Muscle layer of colon (tissue), 2 donors: ENCODE results near the gene ALKBH8.
A peak's percentile ranks its signal among the peaks of the same experiment; 100 is the strongest.
"Not testable (repeated sequence)": the region's sequence is repeated elsewhere in the genome, so short reads cannot be mapped to it uniquely, and the experiment has no call there.

Experiments
- H3K27ac ChIP-seq: one replicate; pipeline ENCODE4 v1.7.0; 2013; ENCODE audit warnings: low read depth, mild to moderate bottlenecking, low read length, moderate library complexity
- H3K27me3 ChIP-seq, 2 donors: one replicate each; pipeline ENCODE4 v1.7.0; 2013; ENCODE audit warnings: low read length in 2 of 2, mild to moderate bottlenecking in 2 of 2; ENCODE audit not compliant: insufficient read depth in 2 of 2, control insufficient read depth in 1 of 2
- H3K36me3 ChIP-seq: one replicate; pipeline ENCODE4 v1.7.0; 2013; ENCODE audit warnings: mild to moderate bottlenecking, low read length; ENCODE audit not compliant: insufficient read depth
- H3K4me1 ChIP-seq: one replicate; pipeline ENCODE4 v1.7.0; 2013; ENCODE audit warnings: mild to moderate bottlenecking, low read length; ENCODE audit not compliant: insufficient read depth
- H3K4me3 ChIP-seq, 2 donors: one replicate each; pipeline ENCODE4 v1.7.0; 2013; ENCODE audit warnings: low read length in 2 of 2, low read depth in 1 of 2, mild to moderate bottlenecking in 1 of 2, moderate library complexity in 1 of 2
- H3K9ac ChIP-seq: one replicate; pipeline ENCODE4 v1.7.0; 2013; ENCODE audit warnings: low read length
- H3K9me3 ChIP-seq: one replicate; pipeline ENCODE4 v1.7.0; 2013; ENCODE audit warnings: mild to moderate bottlenecking, low read length
- donor health status: abdominal sarcoma.
- donor health status: Adenocarcinoma of cecum.

The ALKBH8 gene

DNA sequence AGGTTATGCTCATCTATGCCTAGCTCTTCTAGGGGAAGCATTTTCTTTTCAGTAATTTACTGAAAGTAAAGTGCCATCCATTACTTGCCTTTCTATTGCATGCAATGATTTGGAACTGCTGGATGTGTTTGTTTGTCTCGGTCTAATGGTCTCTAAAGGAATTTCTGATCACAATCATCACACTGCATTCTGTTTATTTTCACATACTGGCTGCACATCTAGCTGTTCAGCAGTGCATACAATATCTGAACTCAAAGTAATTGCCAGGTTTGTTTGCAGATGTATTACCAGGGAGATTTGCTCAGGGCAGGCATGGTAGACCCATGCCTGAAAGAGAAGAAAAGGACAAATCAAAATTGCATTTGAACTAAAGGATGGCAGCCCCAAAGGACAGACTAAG is 71.5 kb downstream of the ALKBH8 start:
- no peaks in the 10 kb centered on the region for H3K36me3 ChIP-seq
- no peaks in the 10 kb centered on the region for H3K9me3 ChIP-seq
- no peak overlapping the region for H3K4me3 ChIP-seq
- H3K27me3 ChIP-seq: no peaks in the 10 kb centered on the region
- no peak overlapping the region for H3K9ac ChIP-seq
- H3K27ac ChIP-seq: no peak overlapping the region
- H3K4me1 ChIP-seq: no peaks in the 10 kb centered on the region

DNA sequence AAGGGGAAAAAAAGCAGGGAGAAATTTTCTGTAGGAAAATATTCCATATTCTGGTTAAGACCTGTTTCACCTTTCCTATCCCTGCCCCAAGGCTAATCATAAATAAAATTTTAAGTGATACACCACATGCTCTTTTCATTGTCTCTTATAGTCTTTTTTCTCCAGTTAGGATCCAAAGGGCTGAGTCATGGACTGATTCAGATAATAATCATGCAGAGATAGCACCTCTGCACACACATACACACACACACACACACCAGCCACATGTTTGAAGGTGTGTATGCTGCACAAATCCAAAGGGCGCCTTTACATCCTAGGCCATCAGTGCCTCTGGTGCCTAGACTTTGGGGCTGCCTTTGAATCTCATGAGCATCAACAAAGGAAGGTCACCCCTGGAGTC is 72.4 kb downstream of the ALKBH8 start:
- Histone ChIP-seq H3K27ac (no peak overlapping the region), H3K9me3 (no peaks in the 10 kb centered on the region), H3K9ac (no peak overlapping the region), H3K4me1 (no peaks in the 10 kb centered on the region), H3K27me3 (no peaks in the 10 kb centered on the region), H3K36me3 (no peaks in the 10 kb centered on the region), H3K4me3 (no peak overlapping the region)

DNA sequence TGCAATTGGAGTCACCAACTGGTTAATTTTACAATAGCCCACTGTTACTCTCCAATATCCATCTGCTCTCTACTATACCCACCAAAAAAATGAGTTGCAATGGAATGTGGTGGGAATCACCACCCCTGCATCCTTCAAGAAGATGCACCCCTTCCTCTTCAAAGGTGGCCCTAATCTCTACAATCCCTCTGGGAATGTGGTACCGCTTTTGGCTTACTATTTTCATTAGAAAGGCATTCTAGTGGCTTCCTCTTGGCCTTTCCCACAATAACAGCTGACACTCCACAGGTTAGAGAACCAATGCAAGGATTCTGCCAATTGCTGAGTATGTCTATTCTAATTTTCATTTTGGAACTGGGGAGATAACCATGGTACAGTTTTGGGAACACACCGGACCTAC is 74.7 kb downstream of the ALKBH8 start:
- Histone ChIP-seq H3K27me3 (no peaks in the 10 kb centered on the region), H3K9ac (no peak overlapping the region), H3K27ac (no peak overlapping the region), H3K9me3 (no peaks in the 10 kb centered on the region), H3K4me1 (no peaks in the 10 kb centered on the region), H3K36me3 (no peaks in the 10 kb centered on the region), H3K4me3 (no peak overlapping the region)

DNA sequence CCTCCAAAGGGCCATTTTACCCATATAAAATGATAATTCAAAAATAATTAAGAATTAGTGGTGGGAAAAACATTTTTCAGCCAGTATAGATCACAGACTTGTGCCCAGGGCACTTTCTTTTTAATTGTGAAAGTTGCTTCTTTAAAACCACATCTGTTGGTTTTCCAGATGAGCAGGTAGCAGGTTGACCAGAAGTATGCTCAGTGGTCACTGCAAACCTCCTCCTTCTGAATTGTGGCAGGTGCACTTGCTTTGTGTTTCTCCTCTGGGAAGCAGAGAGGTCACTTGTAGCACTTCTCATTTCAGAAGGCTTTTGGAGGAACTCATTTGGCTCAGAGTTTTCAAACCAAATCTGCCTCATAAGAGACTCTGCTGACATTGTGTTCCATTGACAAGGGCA is 83.3 kb downstream of the ALKBH8 start:
- Histone ChIP-seq H3K9ac (no peak overlapping the region), H3K9me3 (no peaks in the 10 kb centered on the region), H3K27ac (no peak overlapping the region), H3K4me3 (no peak overlapping the region), H3K36me3 (no peaks in the 10 kb centered on the region), H3K27me3 (no peaks in the 10 kb centered on the region), H3K4me1 (no peaks in the 10 kb centered on the region)

DNA sequence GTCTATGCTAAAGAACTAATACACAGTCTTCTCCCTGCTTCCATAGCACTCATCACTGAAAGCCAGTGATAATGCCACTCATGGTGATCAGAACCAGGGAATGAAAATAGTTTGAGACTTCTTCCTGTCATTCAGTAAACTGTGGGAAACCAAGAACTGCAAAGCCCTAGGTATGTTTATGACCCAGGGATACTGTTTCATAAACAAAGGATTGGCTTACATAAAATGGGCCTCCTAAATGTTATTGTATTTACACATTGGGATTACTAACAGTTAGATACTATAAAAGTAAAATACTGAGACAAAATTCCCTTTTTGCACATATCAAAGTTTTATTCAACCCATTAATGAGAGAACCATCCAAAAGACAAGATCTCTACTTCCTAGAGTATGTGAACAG is 86.6 kb downstream of the ALKBH8 start:
- Histone ChIP-seq H3K9ac (no peak overlapping the region), H3K4me1 (no peaks in the 10 kb centered on the region), H3K27me3 (no peaks in the 10 kb centered on the region), H3K36me3 (no peaks in the 10 kb centered on the region), H3K4me3 (no peak overlapping the region), H3K27ac (no peak overlapping the region), H3K9me3 (no peaks in the 10 kb centered on the region)

DNA sequence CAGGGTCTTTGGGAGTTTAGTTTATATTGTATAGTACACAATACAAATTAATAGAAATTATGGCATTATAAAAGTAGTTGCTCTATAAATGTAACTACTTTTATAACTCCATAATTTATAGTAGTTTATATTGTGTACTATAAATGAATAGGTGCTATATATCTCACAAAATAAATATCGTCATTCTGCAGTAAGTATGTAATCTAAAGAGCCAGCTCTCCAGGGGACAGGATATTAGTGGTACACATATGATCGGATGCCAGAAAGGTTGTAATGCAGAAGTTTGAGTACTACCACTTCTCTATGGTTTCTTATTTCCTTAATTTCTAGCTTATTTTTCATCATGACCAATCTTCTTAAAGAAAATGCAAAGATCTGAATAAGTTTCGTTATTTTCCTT is 87.7 kb downstream of the ALKBH8 start:
- Histone ChIP-seq H3K4me3 (no peak overlapping the region), H3K9me3 (no peaks in the 10 kb centered on the region), H3K9ac (no peak overlapping the region), H3K27ac (no peak overlapping the region), H3K4me1 (no peaks in the 10 kb centered on the region), H3K36me3 (no peaks in the 10 kb centered on the region), H3K27me3 (no peaks in the 10 kb centered on the region)

DNA sequence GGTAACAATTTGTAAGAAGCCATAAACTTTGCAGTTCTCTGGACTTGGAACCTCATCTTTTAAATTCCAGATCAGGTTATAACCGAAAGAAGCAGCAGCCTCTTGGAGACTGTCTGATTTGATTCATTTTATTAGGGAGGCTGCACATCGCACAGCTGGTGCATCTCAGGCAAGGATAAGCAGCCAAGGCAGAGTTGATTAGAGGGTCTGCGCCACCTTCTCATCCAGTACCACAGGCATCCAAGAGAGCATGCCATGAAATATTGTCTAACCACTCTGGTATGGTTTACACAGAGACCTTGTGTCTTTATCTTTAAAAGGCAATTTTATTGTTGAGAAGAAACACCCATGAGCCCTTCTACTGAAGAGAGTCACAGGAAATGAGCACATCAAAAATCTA is 91.7 kb downstream of the ALKBH8 start:
- Histone ChIP-seq H3K4me1 (no peaks in the 10 kb centered on the region), H3K27me3 (no peaks in the 10 kb centered on the region), H3K9me3 (no peaks in the 10 kb centered on the region), H3K36me3 (no peaks in the 10 kb centered on the region), H3K27ac (no peak overlapping the region), H3K9ac (no peak overlapping the region), H3K4me3 (no peak overlapping the region)

DNA sequence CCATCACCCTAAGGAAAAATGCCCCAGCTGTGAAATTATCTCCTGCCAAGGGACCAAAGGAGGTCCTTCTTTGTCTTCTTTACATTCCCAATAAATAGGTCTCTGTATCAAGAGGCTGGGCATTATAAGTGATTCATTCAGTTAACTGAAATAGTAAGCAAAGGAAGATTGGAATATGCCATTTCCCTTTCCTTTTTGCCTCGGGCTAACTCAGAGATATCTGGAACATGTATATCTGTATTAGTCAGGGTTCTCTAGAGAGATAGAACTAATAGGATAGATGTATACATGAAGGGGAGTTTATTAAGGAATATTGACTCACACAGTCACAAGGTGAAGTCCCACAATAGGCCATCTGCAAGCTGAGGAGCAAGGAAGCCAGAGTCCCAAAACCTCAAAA is 92.6 kb downstream of the ALKBH8 start:
- no peaks in the 10 kb centered on the region for H3K27me3 ChIP-seq
- H3K9ac ChIP-seq: no peak overlapping the region
- no peaks in the 10 kb centered on the region for H3K36me3 ChIP-seq

DNA sequence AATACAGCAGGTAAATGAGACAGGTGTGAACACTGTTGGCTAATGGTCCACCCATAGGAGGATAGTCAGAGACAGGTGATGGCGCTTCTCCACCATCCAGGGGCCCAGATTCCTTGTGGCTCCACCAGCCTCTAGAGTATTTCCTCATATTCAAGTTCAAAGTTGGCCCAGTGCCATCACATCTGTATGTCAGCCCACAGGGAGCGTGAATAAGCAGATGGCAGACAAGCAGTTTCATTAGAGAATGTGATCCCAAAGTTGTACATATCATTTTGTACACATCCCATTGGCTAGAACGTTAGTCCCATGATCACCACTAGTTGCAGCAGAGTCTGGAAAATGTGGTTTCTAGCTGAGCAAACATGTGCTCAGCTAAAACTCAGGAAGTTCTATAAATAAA is 96.9 kb downstream of the ALKBH8 start:
- Histone ChIP-seq H3K36me3 (no peaks in the 10 kb centered on the region), H3K27me3 (no peaks in the 10 kb centered on the region), H3K4me3 (no peak overlapping the region), H3K27ac (no peak overlapping the region), H3K4me1 (no peaks in the 10 kb centered on the region), H3K9ac (no peak overlapping the region), H3K9me3 (no peaks in the 10 kb centered on the region)

More for the DNA sequence above, 92.6 kb downstream of the ALKBH8 start:
- Histone ChIP-seq H3K27ac (no peak overlapping the region), H3K4me3 (no peak overlapping the region), H3K9me3 (no peaks in the 10 kb centered on the region), H3K4me1 (no peaks in the 10 kb centered on the region)

DNA sequence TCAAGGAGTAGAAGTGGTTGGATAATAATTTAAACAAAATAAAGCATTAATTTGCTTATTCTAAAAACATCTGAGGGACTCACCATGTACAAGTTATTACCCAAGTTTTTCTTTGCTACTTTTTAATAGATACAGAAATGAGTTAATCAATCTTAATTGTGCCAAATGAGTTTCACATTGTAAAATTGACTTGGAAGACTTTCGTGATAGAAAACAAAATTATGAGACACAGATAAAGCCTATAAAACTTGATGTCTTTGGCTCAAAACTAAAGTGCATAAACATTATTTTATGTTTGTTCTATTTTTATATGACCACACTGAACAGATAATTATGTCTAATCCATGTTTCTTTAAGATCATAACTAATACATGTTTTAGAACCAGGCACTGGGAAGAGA is 97.8 kb downstream of the ALKBH8 start:
- Histone ChIP-seq H3K4me3 (no peak overlapping the region), H3K9me3 (no peaks in the 10 kb centered on the region), H3K9ac (no peak overlapping the region), H3K27me3 (no peaks in the 10 kb centered on the region), H3K36me3 (no peaks in the 10 kb centered on the region), H3K4me1 (no peaks in the 10 kb centered on the region), H3K27ac (no peak overlapping the region)

DNA sequence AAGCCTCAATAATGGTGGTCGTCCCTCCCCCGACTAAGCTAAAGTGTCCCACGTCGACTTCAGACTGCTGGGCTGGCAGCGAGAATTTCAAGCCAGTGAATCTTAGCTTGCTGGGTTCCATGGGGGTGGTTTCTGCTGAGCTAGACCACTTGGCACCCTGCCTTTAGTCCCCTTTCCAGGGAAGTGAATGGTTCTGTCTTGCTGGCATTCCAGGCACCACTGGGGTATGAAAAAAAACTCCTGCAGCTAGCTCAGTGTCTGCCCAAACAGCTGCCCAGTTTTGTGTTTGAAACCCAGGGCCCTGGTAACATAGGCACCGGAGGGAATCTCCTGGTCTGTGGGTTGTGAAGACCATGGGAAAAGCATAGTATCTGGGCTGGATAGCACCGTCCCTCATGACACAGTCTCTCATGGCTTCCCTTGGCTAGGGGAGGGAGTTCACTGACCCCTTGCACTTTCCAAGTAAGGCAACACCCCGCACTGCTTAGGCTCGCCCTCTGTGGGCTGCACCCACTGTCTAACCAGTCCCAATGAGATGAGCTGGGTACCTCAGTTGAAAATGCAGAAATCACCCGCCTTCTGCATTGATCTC is 99.2 kb downstream of the ALKBH8 start:
- H3K27me3 ChIP-seq, H3K9ac ChIP-seq, H3K27ac ChIP-seq, H3K9me3 ChIP-seq, H3K4me1 ChIP-seq, H3K4me3 ChIP-seq, H3K36me3 ChIP-seq: not testable (repeated sequence)

DNA sequence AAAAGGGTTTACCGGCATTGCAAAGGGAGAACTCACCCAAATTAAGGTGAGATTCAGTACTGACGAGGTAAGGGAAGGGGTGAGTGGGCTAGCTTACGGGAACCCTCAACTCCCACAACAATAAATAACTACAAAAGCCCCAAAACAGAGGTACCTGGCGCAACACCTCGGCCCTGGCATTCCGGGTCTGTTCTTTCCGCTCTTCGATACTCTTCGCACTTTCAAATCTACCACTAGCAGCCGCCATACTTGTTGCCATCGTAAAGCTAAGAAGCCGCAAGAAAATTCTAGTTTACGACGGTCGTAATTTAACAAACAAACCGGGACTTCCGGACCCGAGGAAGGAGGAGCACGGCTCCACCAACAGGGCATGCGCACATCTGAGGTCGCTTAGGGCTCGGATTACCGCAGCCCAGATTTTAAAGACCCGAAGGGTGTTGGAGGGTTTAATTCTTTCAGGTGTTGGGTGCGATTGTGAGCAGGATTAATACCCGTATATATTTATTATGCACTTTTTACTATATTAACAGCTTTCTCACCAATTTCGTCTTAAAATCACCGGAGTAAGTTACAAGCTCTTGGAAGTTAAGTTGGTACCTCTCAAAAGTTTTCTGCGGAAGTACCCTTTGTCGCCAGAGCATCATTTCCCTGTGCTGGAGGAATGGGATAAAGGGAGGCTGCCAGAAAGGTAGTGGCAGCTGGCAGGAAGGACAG is 107.8 kb downstream of the ALKBH8 start, which contains the start of gene CWF19L2:
Gene CWF19L2, minus strand, starts transcription at position 268 of the 714 bp plus-strand sequence. Its CDS starts 9 bp downstream, at position 259.
- Histone ChIP-seq H3K4me3 (peak within 1 kb of the TSS; percentile 80 to 99), H3K36me3 (peaks cover 13% of the 10 kb centered on the region), H3K27me3 (no peaks in the 10 kb centered on the region), H3K9me3 (no peaks in the 10 kb centered on the region), H3K27ac (peak within 1 kb of the TSS; percentile 70), H3K4me1 (peaks cover 9% of the 10 kb centered on the region), H3K9ac (peak within 1 kb of the TSS; percentile 95)
